Nephron progenitor cell (in vitro differentiated cells): ENCODE results near the gene ATP10A.

Source experiments
- DNase-seq: peaks from one replicate; pipeline ENCODE4 v3.0.0; 2021
- H3K27ac Mint-ChIP-seq: 2 replicates; pipeline ENCODE4 v1.8.0; 2021; ENCODE audit warnings: mild to moderate bottlenecking, moderate library complexity, mixed read lengths
- H3K27me3 Mint-ChIP-seq: 2 replicates; pipeline ENCODE4 v1.8.0; 2021; ENCODE audit warnings: mild to moderate bottlenecking, low read depth, mixed read lengths; ENCODE audit not compliant: poor library complexity
- H3K36me3 Mint-ChIP-seq: 2 replicates; pipeline ENCODE4 v1.8.0; 2021; ENCODE audit warnings: low read depth, mixed read lengths
- H3K4me1 Mint-ChIP-seq: 2 replicates; pipeline ENCODE4 v1.8.0; 2021; ENCODE audit warnings: mixed read lengths
- H3K4me3 Mint-ChIP-seq: 2 replicates; pipeline ENCODE4 v1.8.0; 2021; ENCODE audit warnings: mild to moderate bottlenecking, moderate library complexity, mixed read lengths
- H3K9me3 Mint-ChIP-seq: 2 replicates; pipeline ENCODE4 v1.8.0; 2021; ENCODE audit warnings: mild to moderate bottlenecking, moderate library complexity, mixed read lengths
- CTCF ChIP-seq: fragments of 200-600 bp; sonication (generic); IDR thresholded peaks from 2 replicates; pipeline ENCODE4 v1.5.0; 2021; ENCODE audit warnings: antibody characterized with exemption

The ATP10A gene

GRCh38 chr15:25852027-25852426, 11.1 kb downstream of the ATP10A start:
- TF ChIP-seq CTCF, result no peak
- Mint-ChIP-seq H3K9me3 (peaks cover 6% of the 10 kb centered on the region), H3K27ac (no peak overlapping the region), H3K36me3 (peaks cover 5% of the 10 kb centered on the region), H3K4me1 (peaks cover 32% of the 10 kb centered on the region), H3K4me3 (no peak overlapping the region), H3K27me3 (peaks cover 12% of the 10 kb centered on the region)
- no peak for DNase-seq

GRCh38 chr15:25850154-25851111, 12.7 kb downstream of the ATP10A start:
- Mint-ChIP-seq H3K36me3 (peaks cover 2% of the 10 kb centered on the region), H3K4me3 (peak overlapping the region; percentile 79), H3K4me1 (peaks cover 48% of the 10 kb centered on the region), H3K27me3 (peaks cover 15% of the 10 kb centered on the region), H3K27ac (no peak overlapping the region), H3K9me3 (peaks cover 4% of the 10 kb centered on the region)
- no peak for TF ChIP-seq CTCF
- DNase-seq, result peak; percentile 55

GRCh38 chr15:25849157-25849921, 13.8 kb downstream of the ATP10A start:
- no peaks in the 10 kb centered on the region for H3K36me3 Mint-ChIP-seq
- DNase-seq, result no peak
- peaks cover 57% of the 10 kb centered on the region for H3K4me1 Mint-ChIP-seq
- no peak overlapping the region for H3K27ac Mint-ChIP-seq
- H3K9me3 Mint-ChIP-seq, result no peaks in the 10 kb centered on the region
- peak overlapping the region; percentile 79 for H3K4me3 Mint-ChIP-seq
- TF ChIP-seq CTCF, result no peak
- peaks cover 15% of the 10 kb centered on the region for H3K27me3 Mint-ChIP-seq

- Mint-ChIP-seq H3K4me3 (peak overlapping the region; percentile 79), H3K9me3 (no peaks in the 10 kb centered on the region), H3K4me1 (peaks cover 61% of the 10 kb centered on the region), H3K27ac (no peak overlapping the region), H3K36me3 (no peaks in the 10 kb centered on the region), H3K27me3 (peaks cover 15% of the 10 kb centered on the region)
- no peak for TF ChIP-seq CTCF
- no peak for DNase-seq
Measured at GRCh38 chr15:25848784-25849156, 14.4 kb downstream of the ATP10A start.

- DNase-seq, result no peak
- no peak overlapping the region for H3K4me3 Mint-ChIP-seq
- no peak for TF ChIP-seq CTCF
- H3K36me3 Mint-ChIP-seq, result no peaks in the 10 kb centered on the region
- H3K27ac Mint-ChIP-seq, result no peak overlapping the region
- peaks cover 66% of the 10 kb centered on the region for H3K4me1 Mint-ChIP-seq
- no peaks in the 10 kb centered on the region for H3K9me3 Mint-ChIP-seq
- peaks cover 14% of the 10 kb centered on the region for H3K27me3 Mint-ChIP-seq
Measured at GRCh38 chr15:25848325-25848724, 14.8 kb downstream of the ATP10A start.
